H1 (cell line): ENCODE results near the gene SDSL. TPM values are rescaled to one million over a fixed set of nuclear protein-coding genes. Genes with fewer than 3 reads are reported as not detected.

Experiments used
- CTCF ChIA-PET: fragments of 300-600 bp; sonication (Branson Sonifier 250); formaldehyde crosslinking; loops from one replicate; lab custom pipeline; 2021; ENCODE audit not compliant: partially characterized antibody; lab: Charles Lee
- POLR2A ChIA-PET: fragments of 300-600 bp; sonication (Branson Sonifier 250); formaldehyde crosslinking; loops from one replicate; lab custom pipeline; 2021; ENCODE audit warnings: inconsistent platforms; ENCODE audit not compliant: partially characterized antibody; lab: Charles Lee
- DNase-seq, 2 experiments: peaks; one replicate each; pipeline versions ENCODE4 v3.0.0 to v3.0.0-alpha.2; 2010 to 2022; ENCODE audit warnings: low spot score in 2 of 2, low read depth in 1 of 2, mixed read lengths in 1 of 2
- FAIRE-seq: peaks from 2 replicates; lab custom pipeline; 2011; peaks lifted over from hg19 to GRCh38; lab: Jason Lieb, UNC
- H2AFZ ChIP-seq: 2 replicates; pipeline ENCODE4 v1.8.1; 2012; ENCODE audit warnings: low read length, inconsistent platforms
- H2AK5ac ChIP-seq: 2 replicates; pipeline ENCODE4 v1.6.1; 2013; ENCODE audit warnings: low read depth, low read length
- H2BK120ac ChIP-seq: replicated peaks from 2 replicates; pipeline ENCODE3; 2013; ENCODE audit warnings: low read depth, low read length, inconsistent platforms
- H2BK12ac ChIP-seq: 2 replicates; pipeline ENCODE4 v1.6.1; 2013; ENCODE audit warnings: low read depth, low read length
- H2BK15ac ChIP-seq: 2 replicates; pipeline ENCODE4 v1.6.1; 2013; ENCODE audit warnings: low read length
- H2BK20ac ChIP-seq: 2 replicates; pipeline ENCODE4 v1.6.1; 2013; ENCODE audit warnings: low read length
- H2BK5ac ChIP-seq: 2 replicates; pipeline ENCODE4 v1.6.1; 2013; ENCODE audit warnings: low read depth, low read length
- H3K14ac ChIP-seq: 2 replicates; pipeline ENCODE4 v1.6.1; 2013; ENCODE audit warnings: inconsistent platforms; ENCODE audit not compliant: insufficient read length
- H3K18ac ChIP-seq: 2 replicates; pipeline ENCODE4 v1.6.1; 2013; ENCODE audit warnings: low read length; ENCODE audit errors: extremely low read depth
- H3K23ac ChIP-seq: 2 replicates; pipeline ENCODE4 v1.6.1; 2013; ENCODE audit warnings: inconsistent platforms; ENCODE audit not compliant: insufficient read length
- H3K23me2 ChIP-seq: 2 replicates; pipeline ENCODE4 v1.6.1; 2013; ENCODE audit warnings: low read depth, low read length
- H3K27ac ChIP-seq: 2 replicates; pipeline ENCODE4 v1.6.1; 2011; ENCODE audit warnings: low read depth, low read length, inconsistent platforms
- H3K27me3 ChIP-seq, 4 experiments: replicated peaks in 1 of 4; 1 replicate in 1 of 4; 2 replicates in 3 of 4; pipeline versions ENCODE4 v1.6.1 to v1.8.1; 2011 to 2013; ENCODE audit warnings: low read length in 3 of 4, mild to moderate bottlenecking in 3 of 4, inconsistent platforms in 2 of 4, mixed read lengths in 2 of 4, moderate library complexity in 1 of 4; ENCODE audit not compliant: control insufficient read depth in 3 of 4, insufficient read depth in 3 of 4; ENCODE audit errors: extremely low read depth in 1 of 4
- H3K36me3 ChIP-seq, 4 experiments: 2 replicates each; pipeline versions ENCODE4 v1.6.1 to v1.8.1; 2011 to 2013; ENCODE audit warnings: mild to moderate bottlenecking in 4 of 4, low read length in 3 of 4, moderate library complexity in 2 of 4, control low read depth in 1 of 4, inconsistent platforms in 1 of 4; ENCODE audit not compliant: insufficient read depth in 4 of 4, control insufficient read depth in 2 of 4
- H3K4ac ChIP-seq: replicated peaks from 2 replicates; pipeline ENCODE3; 2013; ENCODE audit warnings: low read length, low read depth, mixed read lengths, inconsistent platforms; ENCODE audit not compliant: insufficient read length
- H3K4me1 ChIP-seq, 4 experiments: replicated peaks in 1 of 4; 1 replicate in 1 of 4; 2 replicates in 3 of 4; pipeline versions ENCODE4 v1.6.1 to v1.8.1; 2011 to 2013; ENCODE audit warnings: low read length in 3 of 4, inconsistent platforms in 2 of 4, mixed read lengths in 1 of 4; ENCODE audit not compliant: insufficient read depth in 4 of 4, control insufficient read depth in 3 of 4
- H3K4me2 ChIP-seq, 2 experiments: 2 replicates each; pipeline versions ENCODE4 v1.6.1 to v1.8.1; 2011 to 2013; ENCODE audit warnings: low read depth in 2 of 2, low read length in 2 of 2, control low read depth in 1 of 2, inconsistent platforms in 1 of 2, mild to moderate bottlenecking in 1 of 2; ENCODE audit not compliant: insufficient read depth in 1 of 2
- H3K4me3 ChIP-seq, 4 experiments: fragments of 200-600, 300-600 bp in 1 of 4; sonication (generic), shearing (Covaris generic), sonication (Bioruptor Twin) in 1 of 4; 2 replicates each; pipeline versions ENCODE4 v1.5.1 to v1.8.1; 2011 to 2016; ENCODE audit warnings: low read length in 4 of 4, low read depth in 3 of 4, control low read depth in 2 of 4, inconsistent platforms in 2 of 4, mild to moderate bottlenecking in 2 of 4, mixed read lengths in 1 of 4, moderate library complexity in 1 of 4; ENCODE audit not compliant: insufficient read depth in 2 of 4; ENCODE audit errors: extremely low read depth in 1 of 4
- H3K56ac ChIP-seq: replicated peaks from 2 replicates; pipeline ENCODE3; 2013; ENCODE audit warnings: low read depth, mild to moderate bottlenecking, mixed read lengths, low read length, inconsistent platforms; ENCODE audit not compliant: insufficient read length
- H3K79me1 ChIP-seq: 2 replicates; pipeline ENCODE4 v1.6.1; 2013; ENCODE audit warnings: low read depth, low read length, control low read depth
- H3K79me2 ChIP-seq, 2 experiments: 2 replicates each; pipeline versions ENCODE4 v1.6.1 to v1.8.1; 2012 to 2013; ENCODE audit warnings: low read length in 2 of 2, mild to moderate bottlenecking in 2 of 2, inconsistent platforms in 1 of 2; ENCODE audit not compliant: insufficient read depth in 2 of 2, control insufficient read depth in 1 of 2
- H3K9ac ChIP-seq, 4 experiments: replicated peaks in 1 of 4; 1 replicate in 1 of 4; 2 replicates in 3 of 4; pipeline versions ENCODE4 v1.6.1 to v1.8.1; 2011 to 2013; ENCODE audit warnings: low read depth in 3 of 4, low read length in 3 of 4, control low read depth in 2 of 4, mild to moderate bottlenecking in 2 of 4, moderate library complexity in 2 of 4, inconsistent platforms in 1 of 4; ENCODE audit errors: extremely low read depth in 1 of 4
- H3K9me3 ChIP-seq, 2 experiments: 2 replicates each; pipeline versions ENCODE4 v1.6.1 to v1.8.1; 2012 to 2013; ENCODE audit warnings: mild to moderate bottlenecking in 2 of 2, moderate library complexity in 2 of 2, control low read depth in 1 of 2, inconsistent platforms in 1 of 2, low read depth in 1 of 2, low read length in 1 of 2, mixed read lengths in 1 of 2; ENCODE audit not compliant: insufficient read depth in 2 of 2
- H4K20me1 ChIP-seq, 2 experiments: replicated peaks in 1 of 2; 2 replicates each; pipeline versions ENCODE3 to v1.8.1; 2011 to 2013; ENCODE audit warnings: inconsistent platforms in 2 of 2, low read length in 2 of 2, mild to moderate bottlenecking in 1 of 2; ENCODE audit not compliant: insufficient read depth in 2 of 2, control insufficient read depth in 1 of 2
- H4K5ac ChIP-seq: 2 replicates; pipeline ENCODE4 v1.6.1; 2013; ENCODE audit warnings: low read length, low read depth, mixed read lengths, inconsistent platforms; ENCODE audit not compliant: insufficient read length
- H4K8ac ChIP-seq: 2 replicates; pipeline ENCODE4 v1.8.0; 2013; ENCODE audit warnings: mild to moderate bottlenecking, moderate library complexity, low read length, inconsistent platforms; ENCODE audit not compliant: insufficient read depth; ENCODE audit errors: extremely low read depth
- H4K91ac ChIP-seq: replicated peaks from 2 replicates; pipeline ENCODE3; 2013; ENCODE audit warnings: low read length, mixed read lengths, inconsistent platforms; ENCODE audit not compliant: insufficient read length
- ASH2L ChIP-seq: fragments of 200-600, 300-600 bp; sonication (generic); IDR thresholded peaks from one replicate; pipeline ENCODE4 v1.7.1; 2017; ENCODE audit warnings: low read length
- CBX8 ChIP-seq: fragments of 300-800, 300-1000 bp; sonication (generic); IDR thresholded peaks from 2 replicates; pipeline ENCODE4 v1.7.1; 2016; ENCODE audit warnings: low read depth, low read length, borderline replicate concordance
- CHD1 ChIP-seq: IDR thresholded peaks from 2 replicates; pipeline ENCODE4 v1.6.1; 2012; ENCODE audit warnings: low read depth, low read length, improper control_type of control experiment
- EP300 ChIP-seq, 2 experiments: IDR thresholded peaks; 1 replicate in 1 of 2; 2 replicates in 1 of 2; pipeline ENCODE4 v1.6.1; 2011 to 2012; ENCODE audit warnings: low read depth in 2 of 2, low read length in 2 of 2, mild to moderate bottlenecking in 2 of 2, borderline replicate concordance in 1 of 2, inconsistent platforms in 1 of 2, moderate library complexity in 1 of 2
- GABPA ChIP-seq: IDR thresholded peaks from 2 replicates; pipeline ENCODE4 v1.6.1; 2011; ENCODE audit warnings: mild to moderate bottlenecking, low read length, moderate library complexity, borderline replicate concordance; ENCODE audit not compliant: insufficient read depth
- HDAC6 ChIP-seq: IDR thresholded peaks from one replicate; pipeline ENCODE4 v1.7.1; 2012; ENCODE audit warnings: low read depth, mild to moderate bottlenecking, inconsistent platforms, low read length, moderate library complexity
- MAFK ChIP-seq: IDR thresholded peaks from 2 replicates; pipeline ENCODE4 v1.6.1; 2012; ENCODE audit warnings: low read depth, mild to moderate bottlenecking, improper control_type of control experiment, low read length
- NANOG ChIP-seq: IDR thresholded peaks from 2 replicates; pipeline ENCODE4 v1.6.1; 2011; ENCODE audit warnings: low read length, low read depth, mild to moderate bottlenecking, inconsistent platforms; ENCODE audit not compliant: insufficient read depth, poor library complexity, severe bottlenecking
- NRF1 ChIP-seq: IDR thresholded peaks from 2 replicates; pipeline ENCODE4 v1.6.1; 2011; ENCODE audit warnings: mild to moderate bottlenecking, low read depth, low read length, improper control_type of control experiment
- TAF1 ChIP-seq: IDR thresholded peaks from 2 replicates; pipeline ENCODE4 v1.6.1; 2011; ENCODE audit warnings: mild to moderate bottlenecking, low read depth, low read length
- TAF7 ChIP-seq: optimal IDR thresholded peaks from 2 replicates; pipeline ENCODE3; 2011; ENCODE audit warnings: low read depth, mild to moderate bottlenecking, inconsistent platforms, low read length, moderate library complexity, borderline replicate concordance
- TCF12 ChIP-seq: IDR thresholded peaks from 2 replicates; pipeline ENCODE4 v1.6.1; 2011; ENCODE audit warnings: low read depth, mild to moderate bottlenecking, low read length
- WGBS, 2 experiments: shearing (Covaris generic) in 1 of 2; methylation state at CpG; one replicate each; pipeline versions ENCODE4 v1.1.6 to v1.1.7; 2013 to 2015; ENCODE audit warnings: low lambda C conversion rate in 2 of 2, mixed read lengths in 2 of 2, inconsistent platforms in 1 of 2, low coverage in 1 of 2, missing lambda C conversion rate in 1 of 2; ENCODE audit not compliant: insufficient replicate concordance in 2 of 2, insufficient coverage in 1 of 2, insufficient read length in 1 of 2; ENCODE audit errors: extremely low coverage in 1 of 2, missing lambda C conversion rate in 1 of 2; 5-methylcytosine and 5-hydroxymethylcytosine counted together
- polyA plus RNA-seq, 7 experiments: library from polyadenylated mRNA; depleted of rRNA in 3 of 7; stranded (reverse) in 5 of 7; unstranded in 2 of 7; fragments of >200 nt in 5 of 7; fragments of 200-250 nt in 2 of 7; gene quantifications; 1 replicate in 5 of 7; 2 replicates in 1 of 7; 4 replicates in 1 of 7; pipeline versions ENCODE4 v1.2.1 to v1.2.3, GENCODE V29; 2011 to 2013; ENCODE audit warnings: missing spikeins in 2 of 7, mixed read lengths in 2 of 7
- total RNA-seq: library from RNA; stranded (reverse); fragmentation: NEBNext Ultra II Directional; extraction: Animal tissue kit (Norgen Biotek cat#: 25700); gene quantifications from 2 replicates; pipeline ENCODE4 v1.2.1, GENCODE V29; 2021

Gene SDSL
- total and polyA plus RNA-seq, 2 of the 8 experiments (the other 6 are each of a cell fraction or from before 2014, with no cell fraction given) = 0.69 to 1.3 TPM

- Histone ChIP-seq H3K4me3 (no peak overlapping the region), H3K79me2 (no peaks in the 10 kb centered on the region), H4K20me1 (no peaks in the 10 kb centered on the region), H2BK20ac (no peak overlapping the region), H3K23ac (no peak overlapping the region), H4K91ac (no peak overlapping the region), H2BK12ac (no peak overlapping the region), H4K5ac (no peak overlapping the region), H3K9me3 (no peaks in the 10 kb centered on the region; a peak in 1 of 4 replicates), H2AK5ac (no peak overlapping the region), H2BK15ac (no peak overlapping the region), H3K18ac (no peak overlapping the region), H2BK5ac (no peak overlapping the region), H3K27me3 (peaks cover 0 to 2% (median 0%) of the 10 kb centered on the region in 4 experiments; a peak in 1 of 7 replicates), H2AFZ (no peak overlapping the region), H3K56ac (no peak overlapping the region), H2BK120ac (no peak overlapping the region), H4K8ac (no peak overlapping the region), H3K4ac (no peak overlapping the region), H3K4me2 (no peak overlapping the region), H3K79me1 (no peaks in the 10 kb centered on the region), H3K4me1 (peaks cover 0 to 2% (median under 1%) of the 10 kb centered on the region in 4 experiments; a peak in 2 of 7 replicates), H3K23me2 (peaks cover 6% of the 10 kb centered on the region; the same call in 1 of the 2 replicates), H3K27ac (no peak overlapping the region), H3K9ac (no peak overlapping the region), H3K36me3 (no peaks in the 10 kb centered on the region), H3K14ac (no peak overlapping the region)
- POLR2A ChIA-PET = interaction anchor here (0.8 to 1.1 kb wide), 2 partner anchors 21 to 359 kb away, joined by 3 read pairs; no protein-coding TSS in a partner anchor
- WGBS, 2 experiments = 88% methylated on average over 14 of the region's 14 CpGs; no CpG with 5 or more reads in 1 of the 2 experiments
- FAIRE-seq (no peak), DNase-seq (no peak)
- CTCF ChIA-PET = interaction anchor here (0.7 to 8.4 kb wide), 13 partner anchors 11 to 471 kb away, joined by 3 to 82 read pairs (median 4); no protein-coding TSS in a partner anchor
- TF ChIP-seq CHD1 (no peak), TAF7 (no peak), ASH2L (no peak), EP300 (IDR thresholded peaks at IDR 0.05; ENCODE audit: borderline replicate concordance in 1 of 2, low read depth in 2 of 2, low read length in 2 of 2) (no peak), TCF12 (no peak), GABPA (no peak), HDAC6 (no peak), MAFK (no peak), TAF1 (no peak), NRF1 (no peak), NANOG (no peak), CBX8 (no peak)
Measured at GRCh38 chr12:113440947-113441782, 19.0 kb downstream of the SDSL start.
